ENCODE data around the gene MDM2. TPM values are rescaled to one million over a fixed set of nuclear protein-coding genes. Genes with fewer than 3 reads are reported as not detected.

MDM2 gene
- polyA plus RNA-seq, 3 donors = 16.2 to 39.9 (median 27.6) TPM

DNA sequence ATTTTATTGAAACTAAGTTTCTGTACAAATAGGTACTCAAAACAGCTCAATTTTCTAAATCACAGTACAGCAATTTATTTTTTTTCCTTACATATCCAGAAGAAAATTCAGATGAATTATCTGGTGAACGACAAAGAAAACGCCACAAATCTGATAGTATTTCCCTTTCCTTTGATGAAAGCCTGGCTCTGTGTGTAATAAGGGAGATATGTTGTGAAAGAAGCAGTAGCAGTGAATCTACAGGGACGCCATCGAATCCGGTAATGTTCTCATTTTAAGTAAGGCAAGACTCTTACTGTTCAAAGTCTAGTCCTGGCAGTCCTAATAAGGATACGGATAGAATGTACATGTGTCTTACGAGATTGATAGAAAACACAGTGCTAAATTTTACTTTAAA, 20.7 kb downstream of the MDM2 start:
- Mint-ChIP-seq H3K9me3 (peaks cover 0 to 3% (median 0%) of the 10 kb centered on the region in 7 donors), H3K27me3 (ENCODE audit: low read depth in 3 of 3) (peaks cover 0 to 2% (median 0%) of the 10 kb centered on the region in 3 donors), H3K4me3 (no peak overlapping the region), H3K36me3 (peaks cover 62 to 88% of the 10 kb centered on the region in 2 donors), H3K27ac (peak overlapping the region in 1 of 7 donors; percentile 3), H3K4me1 (no peaks in the 10 kb centered on the region)
- Histone ChIP-seq H3K79me2 (ENCODE audit: insufficient read depth, low read length) (peaks cover 14% of the 10 kb centered on the region), H3K9me3 (replicated peaks in 1 of 2; ENCODE audit: control insufficient read depth in 1 of 2, insufficient read depth in 1 of 2, low read length in 2 of 2) (no peaks in the 10 kb centered on the region), H3K4me1 (ENCODE audit: control insufficient read depth in 1 of 2, insufficient read depth in 2 of 2, low read length in 2 of 2) (no peaks in the 10 kb centered on the region), H3K4me3 (replicated peaks in 1 of 3; ENCODE audit: low read depth in 2 of 3, low read length in 3 of 3) (no peak overlapping the region), H3K9ac (ENCODE audit: insufficient read depth, low read length, poor library complexity, severe bottlenecking) (no peak overlapping the region), H3K27ac (ENCODE audit: low read depth in 1 of 2, low read length in 2 of 2) (no peak overlapping the region), H3K36me3 (replicated peaks in 1 of 2; ENCODE audit: control insufficient read depth in 1 of 2, insufficient read depth in 2 of 2, low read length in 2 of 2) (peaks cover 74 to 94% of the 10 kb centered on the region in 2 donors), H4K20me1 (ENCODE audit: insufficient read depth, low read length) (peaks cover 79% of the 10 kb centered on the region), H3K4me2 (replicated peaks; ENCODE audit: extremely low read depth, low read length, poor library complexity, severe bottlenecking) (no peak overlapping the region), H3K27me3 (ENCODE audit: control insufficient read depth in 2 of 2, insufficient read depth in 2 of 2, low read length in 2 of 2) (no peaks in the 10 kb centered on the region), H2AFZ (ENCODE audit: insufficient read depth, low read depth, low read length, poor library complexity, severe bottlenecking) (no peak overlapping the region)
- intact Hi-C loops (cut with micrococcal nuclease) = loop anchor here in 1 of 2 donors (10.0 kb wide), 1 partner anchor 54 kb away; no protein-coding TSS in a partner anchor
- no CpG with 5 or more reads among the region's 7 CpGs for WGBS (ENCODE audit: insufficient coverage)
- no peak for DNase-seq
- no peak for TF ChIP-seq CTCF (IDR thresholded peaks at IDR 0.05)

GRCh38 chr12:68831272-68831671, 23.3 kb downstream of the MDM2 start:
- WGBS (ENCODE audit: insufficient coverage) = 94% methylated on average over 4 of the region's 6 CpGs
- H3K27me3 Mint-ChIP-seq (ENCODE audit: low read depth in 3 of 3) = peaks cover 0 to 2% (median 0%) of the 10 kb centered on the region in 3 donors
- Histone ChIP-seq H3K79me2 (ENCODE audit: insufficient read depth, low read length) (peaks cover 17% of the 10 kb centered on the region), H3K4me2 (replicated peaks; ENCODE audit: extremely low read depth, low read length, poor library complexity, severe bottlenecking) (no peak overlapping the region), H2AFZ (ENCODE audit: insufficient read depth, low read depth, low read length, poor library complexity, severe bottlenecking) (no peak overlapping the region), H3K4me3 (replicated peaks in 1 of 3; ENCODE audit: low read depth in 2 of 3, low read length in 3 of 3) (no peak overlapping the region), H3K9me3 (replicated peaks in 1 of 2; ENCODE audit: control insufficient read depth in 1 of 2, insufficient read depth in 1 of 2, low read length in 2 of 2) (no peaks in the 10 kb centered on the region), H3K27ac (ENCODE audit: low read depth in 1 of 2, low read length in 2 of 2) (no peak overlapping the region), H3K36me3 (replicated peaks in 1 of 2; ENCODE audit: control insufficient read depth in 1 of 2, insufficient read depth in 2 of 2, low read length in 2 of 2) (peaks cover 72 to 94% of the 10 kb centered on the region in 2 donors), H3K4me1 (ENCODE audit: control insufficient read depth in 1 of 2, insufficient read depth in 2 of 2, low read length in 2 of 2) (no peaks in the 10 kb centered on the region), H3K9ac (ENCODE audit: insufficient read depth, low read length, poor library complexity, severe bottlenecking) (no peak overlapping the region), H3K27me3 (ENCODE audit: control insufficient read depth in 2 of 2, insufficient read depth in 2 of 2, low read length in 2 of 2) (no peaks in the 10 kb centered on the region), H4K20me1 (ENCODE audit: insufficient read depth, low read length) (peaks cover 83% of the 10 kb centered on the region)
- DNase-seq = no peak
- no peak for TF ChIP-seq CTCF (IDR thresholded peaks at IDR 0.05)
- no peaks in the 10 kb centered on the region for H3K9me3 Mint-ChIP-seq
- intact Hi-C loops (cut with micrococcal nuclease) = no loop called here
- no peak overlapping the region for H3K4me3 Mint-ChIP-seq
- H3K27ac Mint-ChIP-seq = peak overlapping the region in 3 of 7 donors; percentile 5 to 54 (median 15)
- H3K36me3 Mint-ChIP-seq = peaks cover 53 to 85% of the 10 kb centered on the region in 2 donors
- H3K4me1 Mint-ChIP-seq = no peaks in the 10 kb centered on the region
